GM23338 (cell line): ENCODE measurements around the gene ACSM2A. TPM values are rescaled to one million over a fixed set of nuclear protein-coding genes. Genes with fewer than 3 reads are reported as not detected.
A peak's percentile ranks its signal among the peaks of the same experiment; 100 is the strongest.
"Not testable (repeated sequence)": the region's sequence is repeated elsewhere in the genome, so short reads cannot be mapped to it uniquely, and the experiment has no call there.

Source experiments
- ATAC-seq: fragments of 200-7000 bp; cut with Tn5 transposase; 3 replicates; pipeline ENCODE4 v1.9.1; 2020
- DNase-seq: peaks from one replicate; pipeline ENCODE4 v3.0.0-alpha.2; 2015; ENCODE audit warnings: low spot score
- H2AFZ ChIP-seq: fragments of 200-600 bp; sonication (generic); 2 replicates; pipeline ENCODE4 v1.8.0; 2016; ENCODE audit warnings: antibody characterized with exemption, mild to moderate bottlenecking, moderate library complexity
- H3F3A ChIP-seq: fragments of 200-600 bp; sonication (generic); replicated peaks from 2 replicates; pipeline ENCODE4 v1.8.0; 2017; ENCODE audit warnings: antibody characterized with exemption, mixed run types, low read depth
- H3K27ac ChIP-seq: fragments of 200-600 bp; sonication (generic); 2 replicates; pipeline ENCODE4 v1.6.1; 2016; ENCODE audit warnings: low read depth
- H3K27me3 ChIP-seq: fragments of 200-600 bp; sonication (generic); 2 replicates; pipeline ENCODE4 v1.8.0; 2016; ENCODE audit warnings: mild to moderate bottlenecking, mixed run types, moderate library complexity; ENCODE audit not compliant: insufficient read depth
- H3K36me3 ChIP-seq: fragments of 200-600 bp; sonication (generic); 2 replicates; pipeline ENCODE4 v1.8.0; 2016; ENCODE audit warnings: mild to moderate bottlenecking; ENCODE audit not compliant: insufficient read depth
- H3K4me1 ChIP-seq: fragments of 200-600 bp; sonication (generic); 2 replicates; pipeline ENCODE4 v1.8.0; 2016; ENCODE audit warnings: mild to moderate bottlenecking, moderate library complexity; ENCODE audit not compliant: insufficient read depth
- H3K4me2 ChIP-seq: fragments of 200-600 bp; sonication (generic); 2 replicates; pipeline ENCODE4 v1.7.1; 2017; ENCODE audit warnings: mixed run types
- H3K4me3 ChIP-seq: fragments of 200-600 bp; sonication (generic); 2 replicates; pipeline ENCODE4 v1.6.1; 2016; ENCODE audit warnings: mixed run types
- H3K79me2 ChIP-seq: fragments of 200-600 bp; sonication (generic); replicated peaks from 2 replicates; pipeline ENCODE4 v1.8.0; 2017; ENCODE audit warnings: mild to moderate bottlenecking; ENCODE audit not compliant: insufficient read depth
- H3K9me2 ChIP-seq: fragments of 200-600 bp; sonication (generic); 2 replicates; pipeline ENCODE4 v1.8.0; 2017; ENCODE audit not compliant: insufficient read depth
- H4K20me1 ChIP-seq: fragments of 200-600 bp; sonication (generic); replicated peaks from 2 replicates; pipeline ENCODE4 v1.8.0; 2017; ENCODE audit warnings: mild to moderate bottlenecking; ENCODE audit not compliant: insufficient read depth
- H3K27ac Mint-ChIP-seq: 2 replicates; pipeline ENCODE4 v1.8.0; 2020; ENCODE audit warnings: inconsistent platforms, mild to moderate bottlenecking, moderate library complexity, mixed read lengths
- H3K27me3 Mint-ChIP-seq: 3 replicates; pipeline ENCODE4 v1.8.0; 2022; ENCODE audit warnings: low read depth, mild to moderate bottlenecking, moderate library complexity, mixed read lengths, inconsistent platforms; ENCODE audit not compliant: insufficient read depth, poor library complexity
- H3K36me3 Mint-ChIP-seq: 3 replicates; pipeline ENCODE4 v1.8.0; 2021; ENCODE audit warnings: low read depth, mild to moderate bottlenecking, inconsistent platforms, moderate library complexity, mixed read lengths
- H3K4me1 Mint-ChIP-seq: 3 replicates; pipeline ENCODE4 v1.8.0; 2020; ENCODE audit warnings: mild to moderate bottlenecking, inconsistent platforms, mixed read lengths
- H3K4me3 Mint-ChIP-seq: 3 replicates; pipeline ENCODE4 v1.8.0; 2021; ENCODE audit warnings: moderate library complexity, mild to moderate bottlenecking, inconsistent platforms, mixed read lengths
- H3K9me3 Mint-ChIP-seq: 3 replicates; pipeline ENCODE4 v1.8.0; 2020; ENCODE audit warnings: moderate library complexity, mild to moderate bottlenecking, inconsistent platforms, mixed read lengths
- CREB1 ChIP-seq: fragments of 250-450 bp; sonication (Bioruptor Pico); IDR thresholded peaks from 2 replicates; pipeline ENCODE4 v1.5.0; 2020; ENCODE audit warnings: low read depth, mild to moderate bottlenecking, moderate library complexity
- EZH2 ChIP-seq: fragments of 200-600 bp; sonication (generic); IDR thresholded peaks from one replicate; pipeline ENCODE4 v1.8.0; 2017; ENCODE audit warnings: antibody characterized with exemption, mild to moderate bottlenecking, low read depth; ENCODE audit not compliant: unreplicated experiment
- EZH2phosphoT487 ChIP-seq: fragments of 200-600 bp; sonication (generic); IDR thresholded peaks from one replicate; pipeline ENCODE4 v1.8.1; 2018; ENCODE audit warnings: antibody characterized with exemption; ENCODE audit not compliant: unreplicated experiment
- JUNB ChIP-seq: IDR thresholded peaks from one replicate; pipeline ENCODE4 v1.6.1; 2016; ENCODE audit warnings: antibody characterized with exemption; ENCODE audit not compliant: unreplicated experiment
- NANOG ChIP-seq: IDR thresholded peaks from 2 replicates; pipeline ENCODE4 v1.6.1; 2016; ENCODE audit warnings: antibody characterized with exemption, borderline replicate concordance
- POLR2AphosphoS5 ChIP-seq: IDR thresholded peaks from 2 replicates; pipeline ENCODE4 v1.6.1; 2016; ENCODE audit warnings: antibody characterized with exemption, low read depth
- STAT1 ChIP-seq: IDR thresholded peaks from one replicate; pipeline ENCODE4 v1.6.1; 2016; ENCODE audit warnings: antibody characterized with exemption; ENCODE audit not compliant: unreplicated experiment
- ZNF114 ChIP-seq: fragments of 250-450 bp; sonication (Bioruptor Pico); IDR thresholded peaks from 2 replicates; pipeline ENCODE4 v1.5.0; 2020; ENCODE audit warnings: mild to moderate bottlenecking, moderate library complexity
- ZNF331 ChIP-seq: fragments of 250-450 bp; sonication (Bioruptor Pico); IDR thresholded peaks from 2 replicates; pipeline ENCODE4 v1.5.0; 2020; ENCODE audit warnings: low read depth, mild to moderate bottlenecking, moderate library complexity
- polyA plus RNA-seq: library from polyadenylated mRNA; unstranded; fragments of >200 nt; fragmentation: Nextera tagmentation; extraction: Ambion mirVana; gene quantifications from 2 replicates; pipeline ENCODE4 v1.2.1, GENCODE V29; 2016
- total RNA-seq: library from RNA; depleted of rRNA; stranded (reverse); fragments of >200 nt; shearing (Covaris generic); gene quantifications from 2 replicates; pipeline ENCODE4 v1.2.3, GENCODE V29; 2014

ACSM2A gene
- total and polyA plus RNA-seq, 2 experiments from 2014 or later, result not detected

DNA sequence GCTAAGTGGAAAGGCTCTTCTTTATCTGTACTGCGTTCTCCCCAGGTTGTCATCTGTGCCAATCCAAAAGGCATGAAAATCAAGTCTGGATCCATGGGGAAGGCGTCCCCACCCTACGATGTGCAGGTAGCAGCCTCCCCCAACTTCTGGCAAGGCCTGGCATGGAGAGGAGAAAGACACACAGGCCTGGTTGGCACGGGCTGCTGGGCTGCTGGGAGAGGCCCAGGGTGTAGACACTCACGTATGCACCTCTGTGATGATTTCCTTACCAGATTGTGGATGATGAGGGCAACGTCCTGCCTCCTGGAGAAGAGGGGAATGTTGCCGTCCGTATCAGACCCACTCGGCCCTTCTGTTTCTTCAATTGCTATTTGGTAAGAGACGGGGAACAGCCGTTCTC, 20.4 kb upstream of the ACSM2A start (continued):
- no peak for TF ChIP-seq ZNF331 (CRISPR knock-in tag)
- no peak for TF ChIP-seq EZH2phosphoT487
- no peak for TF ChIP-seq NANOG
- no peak for TF ChIP-seq ZNF114 (CRISPR knock-in tag)
- no peak for TF ChIP-seq EZH2
- TF ChIP-seq POLR2AphosphoS5, result no peak
- no peak for TF ChIP-seq JUNB
- no peak for TF ChIP-seq CREB1 (CRISPR knock-in tag)
- no peak for TF ChIP-seq STAT1

DNA sequence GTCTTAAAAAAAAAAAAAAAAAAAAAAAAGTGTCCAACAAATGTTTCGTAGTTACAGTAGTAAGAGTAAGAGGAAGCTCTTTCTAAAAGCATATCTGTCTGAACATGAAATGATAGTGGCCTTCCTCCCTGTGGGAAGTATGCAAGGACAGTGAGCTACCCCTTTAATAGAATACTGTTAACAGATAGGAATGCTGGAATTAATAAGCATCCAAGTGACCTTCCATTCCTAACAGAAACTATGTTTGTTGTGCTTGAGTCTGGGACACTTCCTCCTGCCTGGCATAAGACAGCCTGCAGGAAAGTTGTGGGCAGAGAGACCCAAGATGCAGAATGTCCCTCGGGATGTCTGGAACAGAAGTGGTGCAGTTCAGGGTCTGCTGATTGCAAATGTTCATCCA, 12.4 kb upstream of the ACSM2A start:
- H3K36me3 Mint-ChIP-seq, result not testable (repeated sequence)

DNA sequence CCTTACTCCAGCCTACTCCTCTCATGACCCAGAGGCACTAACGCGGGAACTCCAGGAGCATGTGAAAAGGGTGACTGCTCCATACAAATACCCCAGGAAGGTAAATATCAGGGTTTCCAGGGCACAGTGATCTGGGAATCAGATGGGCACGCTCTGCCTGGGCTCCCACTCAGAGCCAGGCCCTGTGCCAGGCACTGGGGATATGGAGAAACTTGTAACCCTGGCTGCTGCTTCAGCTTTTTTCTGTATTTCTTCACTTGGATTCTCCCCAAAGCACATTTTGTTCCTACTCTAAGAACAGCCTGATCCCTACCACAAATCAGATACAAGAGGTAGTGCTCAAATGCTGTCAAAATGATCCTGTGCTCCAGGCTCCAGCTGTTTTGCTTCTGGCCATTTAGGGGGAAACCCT, 11.5 kb upstream of the ACSM2A start:
- H3K27ac ChIP-seq, H3K4me3 ChIP-seq, H3K27ac Mint-ChIP-seq, H3F3A ChIP-seq, H3K79me2 ChIP-seq, ATAC-seq, H3K4me3 Mint-ChIP-seq, H3K27me3 Mint-ChIP-seq, DNase-seq, H2AFZ ChIP-seq, H3K36me3 Mint-ChIP-seq, H3K9me3 Mint-ChIP-seq, H3K9me2 ChIP-seq, H3K36me3 ChIP-seq, H3K4me2 ChIP-seq, H3K27me3 ChIP-seq, H3K4me1 Mint-ChIP-seq, H3K4me1 ChIP-seq, H4K20me1 ChIP-seq: not testable (repeated sequence)

More for the DNA sequence above, 12.4 kb upstream of the ACSM2A start:
- ATAC-seq, H3K4me3 Mint-ChIP-seq, H3K27me3 ChIP-seq, H3K4me1 Mint-ChIP-seq, H3K4me1 ChIP-seq, H3K9me2 ChIP-seq, H3K27me3 Mint-ChIP-seq, H3K27ac ChIP-seq, H3K79me2 ChIP-seq, H3K4me2 ChIP-seq, H2AFZ ChIP-seq, DNase-seq, H4K20me1 ChIP-seq, H3K36me3 ChIP-seq, H3K27ac Mint-ChIP-seq, H3F3A ChIP-seq, H3K4me3 ChIP-seq, H3K9me3 Mint-ChIP-seq: not testable (repeated sequence)

DNA sequence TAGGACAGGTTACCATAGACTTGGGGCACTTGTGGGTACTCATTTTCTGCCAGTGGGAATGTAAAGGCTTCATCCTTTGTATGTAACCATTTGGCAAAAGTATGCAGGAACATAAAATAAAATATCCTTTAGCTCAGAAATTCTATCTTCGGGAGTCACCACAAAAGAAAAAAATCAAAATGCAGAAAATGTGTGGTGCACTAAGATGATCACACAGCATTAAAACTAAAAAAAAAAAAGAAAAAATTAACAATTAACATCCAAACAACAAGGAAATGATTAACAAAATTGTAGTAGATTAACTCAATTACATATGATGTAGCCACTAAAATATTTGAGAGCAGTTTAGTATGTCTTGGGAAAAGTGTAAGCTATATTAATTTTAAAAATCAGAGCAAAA, 10.6 kb upstream of the ACSM2A start:
- not testable (repeated sequence) for H3K4me3 ChIP-seq, H3K4me3 Mint-ChIP-seq, DNase-seq, H3K79me2 ChIP-seq, H3K27me3 Mint-ChIP-seq, H3K9me2 ChIP-seq, H3K27ac Mint-ChIP-seq, H3K36me3 ChIP-seq, H4K20me1 ChIP-seq, H3K4me1 ChIP-seq, ATAC-seq, H3K36me3 Mint-ChIP-seq, H3K9me3 Mint-ChIP-seq, H3K4me1 Mint-ChIP-seq, H3F3A ChIP-seq, H3K27ac ChIP-seq, H3K27me3 ChIP-seq, H3K4me2 ChIP-seq
- 0 out of 2 replicates have a peak overlapping the region, but pooled peaks have one; percentile 43 for H2AFZ ChIP-seq
